Muscle of leg (tissue), 11 donors: ENCODE data around the gene PALM3. TPM values are rescaled to one million over a fixed set of nuclear protein-coding genes. Genes with fewer than 3 reads are reported as not detected.
A peak's percentile ranks its signal among the peaks of the same experiment; 100 is the strongest.

ENCODE experiments used
- DNase-seq: peaks from one replicate; pipeline ENCODE4 v3.0.0; 2013
- H3K27ac ChIP-seq: one replicate; pipeline ENCODE4 v1.5.1; 2013; ENCODE audit warnings: mild to moderate bottlenecking, low read length, control low read depth
- H3K27me3 ChIP-seq: one replicate; pipeline ENCODE4 v1.6.1; 2013; ENCODE audit warnings: low read length; ENCODE audit not compliant: control insufficient read depth, insufficient read depth
- H3K36me3 ChIP-seq: one replicate; pipeline ENCODE4 v1.6.1; 2013; ENCODE audit warnings: low read length; ENCODE audit not compliant: control insufficient read depth, insufficient read depth
- H3K4me1 ChIP-seq: one replicate; pipeline ENCODE4 v1.6.1; 2013; ENCODE audit warnings: low read length; ENCODE audit not compliant: control insufficient read depth, insufficient read depth
- H3K4me3 ChIP-seq: one replicate; pipeline ENCODE4 v1.5.1; 2013; ENCODE audit warnings: low read length, control low read depth
- H3K9me3 ChIP-seq: replicated peaks from 2 replicates; pipeline ENCODE4 v1.6.1; 2013; ENCODE audit warnings: low read depth, low read length; ENCODE audit not compliant: control insufficient read depth
- WGBS: methylation state at CpG from one replicate; pipeline ENCODE4 v1.1.5; 2013; ENCODE audit warnings: missing lambda C conversion rate; ENCODE audit not compliant: insufficient coverage; 5-methylcytosine and 5-hydroxymethylcytosine counted together
- polyA plus RNA-seq, 8 donors: library from polyadenylated mRNA; unstranded; fragments of 120-200 nt; gene quantifications; one replicate each; pipeline versions ENCODE4 v1.2.1 to v1.2.3, GENCODE V29; 2013; ENCODE audit warnings: inconsistent platforms in 1 of 8, low replicate concordance in 1 of 8; ENCODE audit not compliant: insufficient read length in 8 of 8, insufficient read depth in 1 of 8
- total RNA-seq: library from RNA; stranded (reverse); fragments of 120-200 nt; gene quantifications from one replicate; pipeline ENCODE4 v1.2.4, GENCODE V29; 2013

Gene PALM3
- total and polyA plus RNA-seq, 9 donors, result 0.18 to 2.3 (median 1.2) TPM

GRCh38 chr19:14059093-14059480 is 2.8 kb downstream of the PALM3 start:
- no peak for DNase-seq
- 2% methylated on average over 7 of the region's 15 CpGs for WGBS
- Histone ChIP-seq H3K36me3 (no peaks in the 10 kb centered on the region), H3K27me3 (peaks cover 53% of the 10 kb centered on the region), H3K4me1 (peaks cover 10% of the 10 kb centered on the region), H3K27ac (no peak overlapping the region), H3K9me3 (no peaks in the 10 kb centered on the region), H3K4me3 (no peak overlapping the region)

- H3K4me1 ChIP-seq, result peaks cover 10% of the 10 kb centered on the region
- H3K27ac ChIP-seq, result no peak overlapping the region
- H3K36me3 ChIP-seq, result no peaks in the 10 kb centered on the region
- peaks cover 54% of the 10 kb centered on the region for H3K27me3 ChIP-seq
- no peak for DNase-seq
- no peaks in the 10 kb centered on the region for H3K9me3 ChIP-seq
- H3K4me3 ChIP-seq, result no peak overlapping the region
- WGBS, result 27% methylated on average over 14 of the region's 17 CpGs
Measured at GRCh38 chr19:14058182-14059092, 3.4 kb downstream of the PALM3 start.

GRCh38 chr19:14056741-14057356 is 5.0 kb downstream of the PALM3 start:
- Histone ChIP-seq H3K4me3 (peak overlapping the region; percentile 29), H3K27me3 (peaks cover 56% of the 10 kb centered on the region)

GRCh38 chr19:14056069-14056666 is 5.7 kb downstream of the PALM3 start:
- Histone ChIP-seq H3K4me3 (no peak overlapping the region), H3K9me3 (no peaks in the 10 kb centered on the region), H3K27ac (no peak overlapping the region), H3K27me3 (peaks cover 51% of the 10 kb centered on the region), H3K4me1 (peaks cover 10% of the 10 kb centered on the region), H3K36me3 (no peaks in the 10 kb centered on the region)
- no peak for DNase-seq
- 85% methylated on average over 6 of the region's 10 CpGs for WGBS

More at GRCh38 chr19:14056741-14057356, 5.0 kb downstream of the PALM3 start:
- Histone ChIP-seq H3K4me1 (peaks cover 10% of the 10 kb centered on the region), H3K36me3 (no peaks in the 10 kb centered on the region), H3K9me3 (no peaks in the 10 kb centered on the region), H3K27ac (no peak overlapping the region)
- DNase-seq, result no peak
- WGBS, result 19% methylated on average over 10 of the region's 19 CpGs

GRCh38 chr19:14055396-14055795 is 6.5 kb downstream of the PALM3 start:
- Histone ChIP-seq H3K4me1 (peaks cover 10% of the 10 kb centered on the region), H3K9me3 (no peaks in the 10 kb centered on the region), H3K27me3 (peaks cover 46% of the 10 kb centered on the region), H3K36me3 (no peaks in the 10 kb centered on the region), H3K4me3 (no peak overlapping the region), H3K27ac (no peak overlapping the region)
- DNase-seq, result no peak
- WGBS, result 67% methylated on average over 1 of the region's 3 CpGs

GRCh38 chr19:14054721-14055120 is 7.2 kb downstream of the PALM3 start:
- peaks cover 39% of the 10 kb centered on the region for H3K27me3 ChIP-seq
- H3K36me3 ChIP-seq, result no peaks in the 10 kb centered on the region
- 58% methylated on average over 6 of the region's 11 CpGs for WGBS
- no peaks in the 10 kb centered on the region for H3K9me3 ChIP-seq
- H3K27ac ChIP-seq, result no peak overlapping the region
- peaks cover 10% of the 10 kb centered on the region for H3K4me1 ChIP-seq
- no peak for DNase-seq
- H3K4me3 ChIP-seq, result no peak overlapping the region

GRCh38 chr19:14054099-14054498 is 7.8 kb downstream of the PALM3 start:
- Histone ChIP-seq H3K4me1 (peaks cover 10% of the 10 kb centered on the region), H3K36me3 (no peaks in the 10 kb centered on the region), H3K27me3 (peaks cover 33% of the 10 kb centered on the region), H3K27ac (no peak overlapping the region), H3K4me3 (no peak overlapping the region), H3K9me3 (no peaks in the 10 kb centered on the region)
- DNase-seq, result no peak
- 62% methylated on average over 6 of the region's 6 CpGs for WGBS

GRCh38 chr19:14053500-14053899 is 8.4 kb downstream of the PALM3 start:
- 93% methylated on average over 11 of the region's 11 CpGs for WGBS
- Histone ChIP-seq H3K4me1 (peaks cover 10% of the 10 kb centered on the region), H3K27ac (no peak overlapping the region), H3K9me3 (peaks cover under 1% of the 10 kb centered on the region), H3K27me3 (peaks cover 27% of the 10 kb centered on the region), H3K4me3 (no peak overlapping the region), H3K36me3 (no peaks in the 10 kb centered on the region)
- DNase-seq, result no peak

- Histone ChIP-seq H3K4me1 (peaks cover 7% of the 10 kb centered on the region), H3K9me3 (peaks cover 2% of the 10 kb centered on the region), H3K27me3 (peaks cover 22% of the 10 kb centered on the region), H3K27ac (no peak overlapping the region), H3K36me3 (no peaks in the 10 kb centered on the region), H3K4me3 (no peak overlapping the region)
- no peak for DNase-seq
- 75% methylated on average over 2 of the region's 3 CpGs for WGBS
Measured at GRCh38 chr19:14053032-14053431, 8.8 kb downstream of the PALM3 start.

GRCh38 chr19:14052470-14052869 is 9.4 kb downstream of the PALM3 start:
- no peak overlapping the region for H3K4me3 ChIP-seq
- H3K9me3 ChIP-seq, result peaks cover 2% of the 10 kb centered on the region
- H3K27ac ChIP-seq, result no peak overlapping the region
- H3K36me3 ChIP-seq, result no peaks in the 10 kb centered on the region
- peaks cover 2% of the 10 kb centered on the region for H3K4me1 ChIP-seq
- peaks cover 17% of the 10 kb centered on the region for H3K27me3 ChIP-seq
- WGBS, result 85% methylated on average over 3 of the region's 6 CpGs
- no peak for DNase-seq
